NCI-H226 (cell line): ENCODE results near the gene VPS9D1.

ENCODE experiments used
- DNase-seq: peaks from one replicate; pipeline ENCODE4 v3.0.0-alpha.2; 2015

Gene VPS9D1

GRCh38 chr16:89658221-89658879, 62.3 kb downstream of the VPS9D1 start:
- DNase-seq, result no peak

GRCh38 chr16:89657442-89658220, 63.1 kb downstream of the VPS9D1 start, which contains the start of the genes CHMP1A and SPATA33:
CHMP1A (minus strand) TSS chr16:89657708; CDS start chr16:89657588, 120 bp downstream.
SPATA33 (plus strand) TSS chr16:89657836; CDS start chr16:89657912, 76 bp downstream.
- DNase-seq, result peak; percentile 71
